ENCODE results near the gene SLC6A9. TPM values are rescaled to one million over a fixed set of nuclear protein-coding genes. Genes with fewer than 3 reads are reported as not detected.

Gene SLC6A9
- total and polyA plus RNA-seq, 12 donors: 11.8 to 198 (median 23.5) TPM

- TF ChIP-seq POLR2A (IDR thresholded peaks at IDR 0.05): no peak
- no peak for TF ChIP-seq CTCF (IDR thresholded peaks at IDR 0.05)
- no peaks in the 10 kb centered on the region for H3K36me3 ChIP-seq (replicated peaks in 1 of 2)
- no peaks in the 10 kb centered on the region for H3K9me3 ChIP-seq (replicated peaks in 1 of 3)
- DNase-seq: no peak
- no peak overlapping the region for H3K27ac ChIP-seq
- peaks cover under 1 to 6% of the 10 kb centered on the region in 2 donors for H3K4me1 ChIP-seq (replicated peaks in 1 of 2)
- intact Hi-C loops (cut with DNase I): no loop called here
- no peak overlapping the region for H3K4me3 ChIP-seq
- no peaks in the 10 kb centered on the region for H3K27me3 ChIP-seq
- 90 to 93% (median 90%) methylated on average over 9 to 14 of the region's 14 CpGs for WGBS, 4 donors
Observed at GRCh38 chr1:44024031-44024902, 7.0 kb downstream of the SLC6A9 start.

- no peaks in the 10 kb centered on the region for H3K9me3 ChIP-seq (replicated peaks in 1 of 3)
- TF ChIP-seq CTCF (IDR thresholded peaks at IDR 0.05) (no peak), POLR2A (IDR thresholded peaks at IDR 0.05) (no peak)
- intact Hi-C loops (cut with DNase I): no loop called here
- H3K27ac ChIP-seq: no peak overlapping the region
- WGBS, 4 donors: 79 to 93% (median 90%) methylated on average over 6 to 10 of the region's 10 CpGs
- no peaks in the 10 kb centered on the region for H3K27me3 ChIP-seq
- H3K36me3 ChIP-seq (replicated peaks in 1 of 2): no peaks in the 10 kb centered on the region
- no peak for DNase-seq
- H3K4me1 ChIP-seq (replicated peaks in 1 of 2): no peaks in the 10 kb centered on the region
- H3K4me3 ChIP-seq: no peak overlapping the region
Observed at GRCh38 chr1:44021581-44022321, 9.5 kb downstream of the SLC6A9 start.

GRCh38 chr1:44021156-44021555, 10.1 kb downstream of the SLC6A9 start:
- Histone ChIP-seq H3K36me3 (replicated peaks in 1 of 2) (no peaks in the 10 kb centered on the region), H3K4me1 (replicated peaks in 1 of 2) (no peaks in the 10 kb centered on the region), H3K4me3 (no peak overlapping the region), H3K27me3 (no peaks in the 10 kb centered on the region), H3K9me3 (replicated peaks in 1 of 3) (no peaks in the 10 kb centered on the region), H3K27ac (no peak overlapping the region)
- TF ChIP-seq POLR2A (IDR thresholded peaks at IDR 0.05): no peak
- TF ChIP-seq CTCF (IDR thresholded peaks at IDR 0.05): no peak
- WGBS, 4 donors: 80 to 92% (median 86%) methylated on average over 1 to 8 of the region's 8 CpGs
- no peak for DNase-seq
- intact Hi-C loops (cut with DNase I): no loop called here

- TF ChIP-seq POLR2A (IDR thresholded peaks at IDR 0.05) (no peak), CTCF (IDR thresholded peaks at IDR 0.05) (no peak)
- no peaks in the 10 kb centered on the region for H3K27me3 ChIP-seq
- WGBS, 4 donors: 78 to 100% (median 91%) methylated on average over 1 to 6 of the region's 6 CpGs
Observed at GRCh38 chr1:44020464-44020863, 10.8 kb downstream of the SLC6A9 start.

More at GRCh38 chr1:44020464-44020863, 10.8 kb downstream of the SLC6A9 start:
- H3K4me1 ChIP-seq (replicated peaks in 1 of 2): no peaks in the 10 kb centered on the region
- no peaks in the 10 kb centered on the region for H3K36me3 ChIP-seq (replicated peaks in 1 of 2)
- H3K27ac ChIP-seq: no peak overlapping the region
- no peak for DNase-seq
- H3K4me3 ChIP-seq: no peak overlapping the region
- H3K9me3 ChIP-seq (replicated peaks in 1 of 3): no peaks in the 10 kb centered on the region
- intact Hi-C loops (cut with DNase I): no loop called here

Measured in adrenal gland (tissue), 12 donors.